ENCODE data around the gene ENPP3. TPM values are rescaled to one million over a fixed set of nuclear protein-coding genes. Genes with fewer than 3 reads are reported as not detected.
"Not testable (repeated sequence)": the region's sequence is repeated elsewhere in the genome, so short reads cannot be mapped to it uniquely, and the experiment has no call there.

The ENPP3 gene
- total RNA-seq, 1 donor from 2014 or later = 1.9 TPM

- DNase-seq (ENCODE audit: low spot score) = no peak
- ATAC-seq = peak; percentile 28
Measured at GRCh38 chr6:131682442-131682841, 45.3 kb downstream of the ENPP3 start.

DNA sequence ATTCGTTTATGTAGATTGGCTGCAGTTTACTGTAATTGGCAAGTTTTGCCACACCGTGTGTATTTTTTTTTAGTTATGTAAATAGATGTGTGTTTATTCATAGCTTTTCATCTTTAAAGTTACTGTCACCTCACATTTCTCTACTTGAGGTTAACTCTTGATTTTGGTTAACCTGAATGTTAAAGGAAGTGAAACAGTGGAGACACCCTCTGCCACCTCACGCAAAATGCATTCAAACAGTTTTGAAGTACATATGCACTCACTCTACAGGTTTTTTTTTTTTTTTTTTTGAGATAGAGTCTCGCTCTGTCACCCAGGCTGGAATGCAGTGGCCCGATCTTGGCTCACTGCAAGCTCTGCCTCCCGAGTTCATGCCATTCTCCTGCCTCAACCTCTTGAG lies 46.4 kb downstream of the ENPP3 start:
- ATAC-seq (no peak), DNase-seq (ENCODE audit: low spot score) (no peak)

- ATAC-seq (no peak), DNase-seq (ENCODE audit: low spot score) (no peak)
Measured at GRCh38 chr6:131685266-131685780, 48.2 kb downstream of the ENPP3 start.

- DNase-seq (ENCODE audit: low spot score) = no peak
- no peak for ATAC-seq
Measured at GRCh38 chr6:131687022-131687421, 49.9 kb downstream of the ENPP3 start.

DNA sequence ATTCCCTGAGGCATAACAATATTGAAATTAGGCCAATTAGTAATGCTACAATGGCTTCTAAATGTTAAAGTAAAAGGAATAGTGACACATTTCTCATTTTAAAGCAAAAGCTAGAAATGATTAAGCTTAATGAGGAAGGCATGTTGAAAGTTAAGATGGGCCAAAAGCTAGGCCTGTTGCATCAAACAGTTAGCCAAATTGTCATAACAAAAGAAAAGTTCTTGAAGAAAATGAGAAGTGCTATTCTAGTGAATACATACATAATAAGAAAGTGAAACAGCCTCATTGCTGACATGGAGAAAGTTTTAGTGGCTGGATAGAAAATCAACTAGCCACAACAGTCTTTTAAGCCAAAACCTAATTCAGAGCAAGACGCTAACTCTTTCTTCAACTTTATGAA lies 51.2 kb downstream of the ENPP3 start:
- no peak for DNase-seq (ENCODE audit: low spot score)
- ATAC-seq = no peak

DNA sequence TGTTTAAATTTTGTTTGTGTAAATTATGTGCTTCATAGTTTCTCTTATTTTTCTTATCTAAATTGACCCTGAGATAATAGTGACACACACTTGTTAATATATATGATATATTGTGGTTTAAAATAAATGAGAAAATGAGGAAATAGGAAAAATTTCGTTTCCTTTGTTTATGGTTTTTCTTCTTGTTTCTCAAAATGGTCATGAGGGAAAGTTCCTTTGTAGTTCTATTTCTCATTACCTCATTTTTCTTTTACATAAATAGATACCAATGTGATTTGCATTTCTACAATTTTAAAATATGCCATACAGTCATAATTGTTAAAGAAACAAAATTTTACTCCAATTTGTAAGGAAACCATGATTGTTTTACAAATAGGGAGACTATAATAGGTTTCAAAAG lies 54.9 kb downstream of the ENPP3 start:
- no peak for DNase-seq (ENCODE audit: low spot score)
- ATAC-seq = no peak

DNA sequence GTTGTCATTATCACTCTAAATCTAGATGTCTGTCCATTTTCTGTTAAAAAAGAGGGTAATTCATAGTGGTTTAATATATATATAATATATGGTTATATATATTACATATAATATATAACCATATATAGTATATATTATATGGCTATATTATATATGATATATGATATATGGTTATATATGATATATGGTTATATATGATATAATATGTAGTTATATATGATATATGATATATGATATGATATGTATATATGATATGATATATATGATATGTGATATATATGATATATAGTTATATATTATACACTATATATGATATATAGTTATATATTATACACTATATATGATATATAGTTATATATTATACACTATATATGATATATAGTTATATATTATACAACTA lies 55.5 kb downstream of the ENPP3 start:
- ATAC-seq (no peak), DNase-seq (ENCODE audit: low spot score) (no peak)

DNA sequence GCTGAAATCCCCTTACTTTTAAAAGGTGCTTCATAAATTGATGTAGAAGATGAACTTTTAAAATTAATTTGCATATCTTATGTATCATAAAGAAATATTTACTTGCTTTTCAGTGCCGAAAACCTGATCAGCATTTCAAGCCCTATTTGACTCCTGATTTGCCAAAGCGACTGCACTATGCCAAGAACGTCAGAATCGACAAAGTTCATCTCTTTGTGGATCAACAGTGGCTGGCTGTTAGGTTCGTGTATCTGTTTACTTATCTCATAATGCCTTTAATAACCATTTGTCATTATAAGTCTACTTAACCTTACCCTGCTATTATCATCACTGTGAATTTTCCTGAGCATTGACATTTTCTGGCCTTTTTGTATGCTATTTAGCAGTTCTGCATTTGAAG lies 56.3 kb downstream of the ENPP3 start:
- DNase-seq (ENCODE audit: low spot score) (no peak), ATAC-seq (peak; percentile 76)

DNA sequence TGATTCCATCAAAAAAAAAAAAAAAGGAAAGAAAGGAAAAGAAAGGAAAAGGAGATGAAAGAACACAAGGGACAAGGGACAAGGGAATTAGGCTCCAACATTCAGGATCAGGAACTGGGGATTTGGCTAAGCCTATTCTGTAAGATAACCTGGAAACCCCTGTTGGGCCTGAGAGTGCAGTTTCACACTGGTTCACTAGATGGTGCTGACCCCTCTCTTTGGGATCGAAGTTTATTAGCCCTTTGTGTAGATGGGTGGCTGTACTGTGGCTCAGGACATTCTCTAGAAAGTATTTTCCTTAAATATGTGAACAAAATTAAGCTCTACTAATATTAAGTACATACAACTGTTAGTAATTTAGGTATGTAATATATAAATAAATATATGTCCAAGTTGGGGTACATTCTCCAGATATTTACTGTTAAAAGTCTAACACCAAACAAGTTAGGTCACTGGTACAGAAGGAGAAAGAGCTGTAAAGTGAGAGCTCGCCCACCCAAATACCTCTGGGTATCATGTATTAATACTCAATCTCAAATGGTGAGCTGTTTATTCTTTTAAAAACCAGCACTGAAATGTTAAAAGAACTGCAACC lies 57.8 kb downstream of the ENPP3 start:
- DNase-seq (ENCODE audit: low spot score) (peak; percentile 51), ATAC-seq (peak; percentile 96)

DNA sequence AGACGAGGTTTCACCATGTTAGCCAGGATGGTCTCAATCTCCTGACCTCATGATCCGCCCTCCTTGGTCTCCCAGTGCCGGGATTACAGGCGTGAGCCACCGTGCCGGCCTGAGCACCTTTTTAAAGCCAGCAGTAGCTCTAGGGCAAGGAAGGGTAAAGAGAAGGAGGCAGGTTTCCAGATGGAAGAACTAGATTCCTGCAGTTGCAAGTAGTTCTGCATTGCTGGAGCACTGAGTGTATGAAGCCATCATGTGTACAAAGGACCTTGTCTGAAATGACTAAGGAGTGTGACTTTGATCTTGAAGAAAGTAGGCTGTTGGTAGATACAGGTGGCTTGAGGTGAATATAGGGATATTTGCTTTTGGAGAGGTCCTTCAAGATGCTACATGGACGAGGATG lies 59.9 kb downstream of the ENPP3 start:
- no peak for DNase-seq (ENCODE audit: low spot score)

DNA sequence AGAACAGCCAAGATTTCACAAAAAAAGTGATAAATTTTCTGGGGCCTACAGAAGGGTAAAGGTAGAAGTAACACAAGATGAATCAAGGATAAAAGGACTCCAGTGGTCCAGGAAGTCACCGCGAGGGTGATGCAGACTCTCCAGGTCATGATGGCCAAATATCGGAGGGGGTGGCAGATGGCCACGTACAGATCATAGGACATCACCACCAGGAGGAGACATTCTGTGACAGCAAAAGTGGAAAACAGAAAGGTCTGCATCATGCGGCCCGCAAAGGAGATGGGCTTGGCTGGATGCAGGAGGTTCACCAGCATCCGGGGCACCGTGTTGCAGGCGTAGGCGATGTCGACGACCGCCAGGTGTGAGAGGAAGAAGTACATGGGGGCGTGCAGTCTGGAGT lies 63.7 kb downstream of the ENPP3 start:
- DNase-seq (ENCODE audit: low spot score); ATAC-seq: not testable (repeated sequence)

More for the DNA sequence above, 59.9 kb downstream of the ENPP3 start:
- no peak for ATAC-seq

DNA sequence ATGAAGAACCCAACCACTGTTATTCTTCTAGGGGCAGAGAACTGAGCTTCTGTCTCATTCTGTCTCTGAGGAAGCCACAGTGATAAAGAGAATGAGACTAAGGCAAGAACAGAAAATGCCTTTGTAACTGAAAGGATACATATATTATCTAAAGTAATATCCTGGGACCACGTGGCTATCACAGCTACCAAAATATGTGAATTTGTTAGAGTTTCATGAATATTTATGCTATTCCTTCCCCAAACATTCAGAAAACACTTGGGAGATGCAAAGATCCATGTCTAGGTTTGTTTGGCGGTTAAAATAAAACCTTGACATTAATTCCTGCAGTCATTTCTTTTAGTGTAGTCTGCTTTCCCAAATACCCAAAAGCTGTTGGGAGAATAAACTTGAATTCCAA lies 66.8 kb downstream of the ENPP3 start:
- DNase-seq (ENCODE audit: low spot score); ATAC-seq: not testable (repeated sequence)

- not testable (repeated sequence) for DNase-seq (ENCODE audit: low spot score); ATAC-seq
Measured at GRCh38 chr6:131710917-131711316, 73.8 kb downstream of the ENPP3 start, which contains the start of gene CTAGE9. CTAGE9 (minus strand) TSS chr6:131711017; CDS start chr6:131711017, 0 bp downstream.

GRCh38 chr6:131715567-131715966 lies 78.5 kb downstream of the ENPP3 start:
- DNase-seq (ENCODE audit: low spot score) = not testable (repeated sequence)
- peak; percentile 48 for ATAC-seq

DNA sequence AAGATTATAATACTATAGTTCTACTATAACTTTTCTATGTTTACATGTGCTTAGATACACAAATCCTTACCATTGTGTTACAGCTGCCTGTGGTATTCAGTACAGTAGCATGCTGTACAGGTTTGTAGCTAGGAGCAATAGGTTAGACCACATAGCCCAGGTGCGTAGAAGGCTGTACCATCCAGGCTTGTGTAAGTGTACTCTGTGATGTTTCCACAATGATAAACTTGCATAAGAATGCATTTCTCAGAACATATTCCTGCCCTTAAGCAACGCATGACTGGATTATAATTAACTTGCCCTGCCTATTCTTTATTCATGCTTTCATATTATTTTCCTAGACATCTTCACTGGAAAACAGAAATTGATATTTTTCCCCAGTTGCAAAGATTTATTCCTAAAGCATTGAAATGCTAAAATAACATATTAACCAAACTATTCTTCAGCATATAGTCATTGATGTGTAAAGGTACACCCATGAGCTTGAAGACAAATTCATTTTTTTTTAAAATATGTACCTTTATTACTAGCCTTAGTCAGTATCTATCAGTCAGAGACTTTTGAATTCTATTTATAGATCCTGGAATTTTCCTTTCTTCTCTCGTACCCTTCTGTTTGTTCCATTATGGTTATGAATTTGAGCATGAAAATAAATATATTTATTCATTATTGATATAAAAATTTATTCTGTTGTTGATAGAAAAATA lies 80.9 kb downstream of the ENPP3 start:
- ATAC-seq (no peak), DNase-seq (ENCODE audit: low spot score) (no peak)

DNA sequence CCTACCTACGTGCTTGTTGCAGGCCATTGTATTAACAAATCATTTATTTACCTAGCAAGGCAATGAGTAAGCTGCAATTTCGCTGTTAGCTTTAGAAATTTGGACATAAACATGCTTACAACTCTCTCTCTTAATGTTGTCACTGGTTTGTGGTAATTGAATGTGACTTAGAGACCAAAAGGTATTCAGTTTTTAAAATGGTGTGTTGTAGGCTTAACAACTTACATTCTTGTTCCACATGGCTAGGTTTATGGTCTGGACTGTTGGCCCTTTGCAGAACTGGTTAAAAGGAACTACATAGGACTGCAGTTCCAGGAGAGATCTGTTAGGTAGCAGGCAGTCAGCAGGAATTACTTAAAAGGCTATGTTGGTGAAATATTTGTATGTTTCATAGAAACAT lies 84.1 kb downstream of the ENPP3 start:
- no peak for DNase-seq (ENCODE audit: low spot score)
- ATAC-seq = peak; percentile 23

GRCh38 chr6:131724114-131724513 lies 87.0 kb downstream of the ENPP3 start:
- ATAC-seq (no peak), DNase-seq (ENCODE audit: low spot score) (no peak)

GRCh38 chr6:131727467-131727866 lies 90.4 kb downstream of the ENPP3 start:
- no peak for ATAC-seq
- DNase-seq (ENCODE audit: low spot score) = no peak

- DNase-seq (ENCODE audit: low spot score) = no peak
- peak; percentile 45 for ATAC-seq
Measured at GRCh38 chr6:131727868-131728267, 90.8 kb downstream of the ENPP3 start.

- DNase-seq (ENCODE audit: low spot score) (no peak), ATAC-seq (no peak)
Measured at GRCh38 chr6:131728296-131728939, 91.3 kb downstream of the ENPP3 start.

GRCh38 chr6:131729550-131729949 lies 92.4 kb downstream of the ENPP3 start:
- ATAC-seq = no peak
- DNase-seq (ENCODE audit: low spot score) = no peak

DNA sequence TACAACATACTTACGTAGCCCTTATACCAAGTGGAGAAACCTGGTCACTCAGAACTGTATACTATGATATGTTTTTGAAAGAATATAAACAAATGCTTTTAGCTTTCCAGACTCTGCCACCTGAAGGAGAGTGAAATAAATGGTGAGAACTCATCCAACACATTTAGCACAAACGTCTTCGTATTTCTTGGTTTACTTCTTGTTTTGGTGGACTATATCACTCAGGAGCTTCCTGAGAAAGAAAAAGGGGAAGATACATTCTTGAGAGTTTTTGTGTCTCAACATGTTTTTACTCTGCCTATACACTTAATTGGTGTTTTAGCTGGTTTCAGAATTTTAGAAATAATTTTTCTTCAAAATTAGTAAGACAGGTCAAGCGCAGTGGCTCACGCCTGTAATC lies 93.2 kb downstream of the ENPP3 start:
- DNase-seq (ENCODE audit: low spot score) (no peak), ATAC-seq (no peak)
